Kidney epithelial cell (primary cell): ENCODE results near the gene TENT5C. TPM values are rescaled to one million over a fixed set of nuclear protein-coding genes. Genes with fewer than 3 reads are reported as not detected.

ENCODE experiments used
- DNase-seq: peaks from one replicate; pipeline ENCODE4 v3.0.0-alpha.2; 2010; ENCODE audit warnings: low read depth
- H3K27me3 ChIP-seq: 2 replicates; pipeline ENCODE4 v1.6.0; 2011; ENCODE audit warnings: low read length; ENCODE audit not compliant: control insufficient read depth, insufficient read depth
- H3K36me3 ChIP-seq: 2 replicates; pipeline ENCODE4 v1.5.1; 2011; ENCODE audit warnings: low read length; ENCODE audit not compliant: control insufficient read depth, insufficient read depth
- H3K4me3 ChIP-seq: 2 replicates; pipeline ENCODE4 v1.5.1; 2011; ENCODE audit warnings: low read depth, mild to moderate bottlenecking, control low read depth, low read length
- CTCF ChIP-seq: IDR thresholded peaks from 2 replicates; pipeline ENCODE4 v1.5.1; 2011; ENCODE audit warnings: mild to moderate bottlenecking, moderate library complexity, low read length, control low read depth, inconsistent platforms; ENCODE audit not compliant: insufficient read depth, poor library complexity, severe bottlenecking
- total RNA-seq: library from RNA; depleted of rRNA; stranded (reverse); fragments of >200 nt; gene quantifications from 2 replicates; pipeline ENCODE4 v1.2.3, GENCODE V29; 2015

Gene TENT5C
- total RNA-seq, 1 donor from 2014 or later = 0.13 TPM

- Histone ChIP-seq H3K36me3 (no peaks in the 10 kb centered on the region), H3K4me3 (no peak overlapping the region), H3K27me3 (no peaks in the 10 kb centered on the region)
- no peak for DNase-seq
- TF ChIP-seq CTCF = no peak
These were observed 21.8 kb downstream of the TENT5C start for GRCh38 chr1:117627546-117628130.

GRCh38 chr1:117628343-117628742, 22.5 kb downstream of the TENT5C start:
- Histone ChIP-seq H3K4me3 (no peak overlapping the region), H3K27me3 (no peaks in the 10 kb centered on the region), H3K36me3 (no peaks in the 10 kb centered on the region)
- DNase-seq = no peak
- no peak for TF ChIP-seq CTCF

GRCh38 chr1:117629625-117630422, 24.0 kb downstream of the TENT5C start:
- Histone ChIP-seq H3K4me3 (no peak overlapping the region), H3K27me3 (no peaks in the 10 kb centered on the region), H3K36me3 (no peaks in the 10 kb centered on the region)
- TF ChIP-seq CTCF = no peak
- no peak for DNase-seq

GRCh38 chr1:117630423-117630998, 24.7 kb downstream of the TENT5C start:
- Histone ChIP-seq H3K36me3 (no peaks in the 10 kb centered on the region), H3K4me3 (no peak overlapping the region), H3K27me3 (no peaks in the 10 kb centered on the region)
- DNase-seq = no peak
- no peak for TF ChIP-seq CTCF

GRCh38 chr1:117631359-117632160, 25.7 kb downstream of the TENT5C start:
- no peaks in the 10 kb centered on the region for H3K27me3 ChIP-seq
- no peak for DNase-seq
- no peak for TF ChIP-seq CTCF
- no peak overlapping the region for H3K4me3 ChIP-seq
- H3K36me3 ChIP-seq = no peaks in the 10 kb centered on the region
